HEK293 (cell line): Measurements from ENCODE around the gene TGFB3.

Experiments used
- CTCF ChIA-PET: fragments of 350-600 bp; formaldehyde crosslinking; extraction: SDS; loops from one replicate; lab custom pipeline; 2021; ENCODE audit warnings: antibody characterized with exemption; lab: Yijun Ruan, JAX
- POLR2A ChIA-PET: fragments of 300-600 bp; formaldehyde crosslinking; extraction: SDS; loops from one replicate; lab custom pipeline; 2020; ENCODE audit warnings: antibody characterized with exemption, inconsistent platforms; lab: Yijun Ruan, JAX
- H3K27ac ChIP-seq: fragments of 200-500 bp; sonication (Bioruptor generic); 2 replicates; pipeline ENCODE4 v1.5.1; 2014; ENCODE audit warnings: low read depth, low read length, control low read depth, inconsistent platforms; ENCODE audit errors: extremely low read depth
- H3K36me3 ChIP-seq, 2 experiments: fragments of 200-500 bp in 1 of 2; sonication (Bioruptor generic) in 1 of 2; 1 replicate in 1 of 2; 2 replicates in 1 of 2; pipeline ENCODE4 v1.5.1; 2014 to 2017; ENCODE audit warnings: inconsistent platforms in 2 of 2, low read length in 2 of 2; ENCODE audit not compliant: control insufficient read depth in 2 of 2, insufficient read depth in 1 of 2
- H3K4me1 ChIP-seq: fragments of 200-500 bp; sonication (Bioruptor generic); 2 replicates; pipeline ENCODE4 v1.5.1; 2014; ENCODE audit warnings: mild to moderate bottlenecking, low read length, inconsistent platforms; ENCODE audit not compliant: control insufficient read depth, insufficient read depth
- H3K4me3 ChIP-seq: 2 replicates; pipeline ENCODE4 v1.5.1; 2011; ENCODE audit warnings: low read depth, mild to moderate bottlenecking, control low read depth, low read length, moderate library complexity
- H3K9me3 ChIP-seq: fragments of 200-500 bp; sonication (Bioruptor generic); 2 replicates; pipeline ENCODE4 v1.5.1; 2014; ENCODE audit warnings: low read depth, low read length, inconsistent platforms; ENCODE audit not compliant: control insufficient read depth, insufficient read depth
- CTCF ChIP-seq: fragments of 450-650 bp; formaldehyde crosslinking; IDR thresholded peaks from 2 replicates; pipeline ENCODE4 v1.5.1; 2016; ENCODE audit warnings: missing biosample characterization, missing genetic modification characterization
- ELK4 ChIP-seq: IDR thresholded peaks from 2 replicates; pipeline ENCODE4 v1.6.1; 2011; ENCODE audit warnings: mild to moderate bottlenecking, low read depth, low read length, borderline replicate concordance
- GFI1B ChIP-seq: fragments of 450-650 bp; formaldehyde crosslinking; IDR thresholded peaks from 2 replicates; pipeline ENCODE4 v1.5.1; 2016; ENCODE audit warnings: missing biosample characterization, missing genetic modification characterization
- GLI2 ChIP-seq: fragments of 450-650 bp; formaldehyde crosslinking; IDR thresholded peaks from 2 replicates; pipeline ENCODE4; 2017; ENCODE audit warnings: missing biosample characterization, missing genetic modification characterization, low read depth, borderline replicate concordance
- OVOL3 ChIP-seq: fragments of 450-650 bp; formaldehyde crosslinking; IDR thresholded peaks from 2 replicates; pipeline ENCODE4 v1.5.1; 2016; ENCODE audit warnings: missing biosample characterization, missing genetic modification characterization
- PBX3 ChIP-seq: sonication (generic); formaldehyde crosslinking; IDR thresholded peaks from 2 replicates; pipeline ENCODE4 v1.8.1; 2022; ENCODE audit warnings: mild to moderate bottlenecking, moderate library complexity, missing genetic modification reagents
- SCRT1 ChIP-seq: fragments of 450-650 bp; formaldehyde crosslinking; IDR thresholded peaks from 2 replicates; pipeline ENCODE4 v1.5.1; 2016; ENCODE audit warnings: missing biosample characterization, missing genetic modification characterization, borderline replicate concordance
- SETDB1 ChIP-seq: IDR thresholded peaks from one replicate; pipeline ENCODE4 v1.6.1; 2017; ENCODE audit warnings: mild to moderate bottlenecking, low read length, moderate library complexity, mixed read lengths; ENCODE audit not compliant: insufficient read length
- ZBTB21 ChIP-seq: fragments of 450-650 bp; formaldehyde crosslinking; IDR thresholded peaks from 2 replicates; pipeline ENCODE4 v1.5.1; 2017; ENCODE audit warnings: missing biosample characterization, missing genetic modification characterization
- ZNF138 ChIP-seq: fragments of 450-650 bp; formaldehyde crosslinking; IDR thresholded peaks from 2 replicates; pipeline ENCODE4 v1.5.1; 2016; ENCODE audit warnings: missing biosample characterization, missing genetic modification characterization, borderline replicate concordance
- ZNF155 ChIP-seq: fragments of 450-650 bp; formaldehyde crosslinking; IDR thresholded peaks from 2 replicates; pipeline ENCODE4 v1.5.1; 2016; ENCODE audit warnings: missing biosample characterization, missing genetic modification characterization
- ZNF157 ChIP-seq: fragments of 450-650 bp; formaldehyde crosslinking; IDR thresholded peaks from 2 replicates; pipeline ENCODE4 v1.5.1; 2016; ENCODE audit warnings: missing biosample characterization, missing genetic modification characterization
- ZNF26 ChIP-seq: fragments of 450-650 bp; formaldehyde crosslinking; IDR thresholded peaks from 2 replicates; pipeline ENCODE4 v1.5.1; 2016; ENCODE audit warnings: missing biosample characterization, missing genetic modification characterization
- ZNF266 ChIP-seq: fragments of 450-650 bp; formaldehyde crosslinking; IDR thresholded peaks from 2 replicates; pipeline ENCODE4 v1.5.1; 2016; ENCODE audit warnings: missing biosample characterization, missing genetic modification characterization, low read depth
- ZNF354C ChIP-seq: fragments of 450-650 bp; formaldehyde crosslinking; IDR thresholded peaks from 2 replicates; pipeline ENCODE4 v1.5.1; 2016; ENCODE audit warnings: missing biosample characterization, missing genetic modification characterization, low read depth, borderline replicate concordance
- ZNF362 ChIP-seq: fragments of 450-650 bp; formaldehyde crosslinking; IDR thresholded peaks from 2 replicates; pipeline ENCODE4 v1.5.1; 2016; ENCODE audit warnings: missing biosample characterization, missing genetic modification characterization
- ZNF37A ChIP-seq: fragments of 450-650 bp; IDR thresholded peaks from 2 replicates; pipeline ENCODE4 v1.5.1; 2018; ENCODE audit warnings: missing biosample characterization, missing genetic modification characterization
- ZNF394 ChIP-seq: fragments of 450-650 bp; formaldehyde crosslinking; IDR thresholded peaks from 2 replicates; pipeline ENCODE4 v1.5.1; 2016; ENCODE audit warnings: missing biosample characterization, missing genetic modification characterization, mild to moderate bottlenecking, moderate library complexity, borderline replicate concordance
- ZNF501 ChIP-seq: fragments of 450-650 bp; formaldehyde crosslinking; IDR thresholded peaks from 2 replicates; pipeline ENCODE4 v1.5.1; 2016; ENCODE audit warnings: missing biosample characterization, missing genetic modification characterization
- ZNF560 ChIP-seq: fragments of 450-650 bp; formaldehyde crosslinking; IDR thresholded peaks from 2 replicates; pipeline ENCODE4 v1.5.1; 2017; ENCODE audit warnings: missing biosample characterization, missing genetic modification characterization, borderline replicate concordance
- ZNF561 ChIP-seq: fragments of 450-650 bp; IDR thresholded peaks from 2 replicates; pipeline ENCODE4 v1.5.1; 2018; ENCODE audit warnings: missing biosample characterization, missing genetic modification characterization, borderline replicate concordance
- ZNF639 ChIP-seq: fragments of 450-650 bp; formaldehyde crosslinking; IDR thresholded peaks from 2 replicates; pipeline ENCODE4 v1.5.1; 2016; ENCODE audit warnings: missing biosample characterization, missing genetic modification characterization
- ZNF658 ChIP-seq: fragments of 450-650 bp; formaldehyde crosslinking; IDR thresholded peaks from 2 replicates; pipeline ENCODE4; 2016; ENCODE audit warnings: missing biosample characterization, missing genetic modification characterization
- ZNF677 ChIP-seq: fragments of 450-650 bp; IDR thresholded peaks from 2 replicates; pipeline ENCODE4 v1.5.0; 2018; ENCODE audit warnings: missing biosample characterization, mild to moderate bottlenecking, missing genetic modification characterization, moderate library complexity
- ZNF776 ChIP-seq: fragments of 450-650 bp; formaldehyde crosslinking; IDR thresholded peaks from 2 replicates; pipeline ENCODE4 v1.5.0; 2017; ENCODE audit warnings: missing biosample characterization, missing genetic modification characterization, borderline replicate concordance
- ZNF837 ChIP-seq: fragments of 450-650 bp; formaldehyde crosslinking; IDR thresholded peaks from 2 replicates; pipeline ENCODE4 v1.5.1; 2016; ENCODE audit warnings: missing biosample characterization, missing genetic modification characterization
- ZSCAN23 ChIP-seq: fragments of 450-650 bp; formaldehyde crosslinking; IDR thresholded peaks from 2 replicates; pipeline ENCODE4 v1.5.1; 2016; ENCODE audit warnings: missing biosample characterization, missing genetic modification characterization

TGFB3 gene

GRCh38 chr14:75933712-75934296, 48.0 kb downstream of the TGFB3 start:
- Histone ChIP-seq H3K9me3 (no peaks in the 10 kb centered on the region), H3K4me3 (no peak overlapping the region), H3K36me3 (no peaks in the 10 kb centered on the region), H3K27ac (no peak overlapping the region), H3K4me1 (peaks cover 8% of the 10 kb centered on the region; the same call in 1 of the 2 replicates)
- POLR2A ChIA-PET: no interaction called here
- CTCF ChIA-PET: interaction anchor here (1.2 to 1.6 kb wide), 2 partner anchors 222 to 225 kb away, joined by 3 to 5 read pairs; no protein-coding TSS in a partner anchor
- TF ChIP-seq ZNF639 (tag by site-specific recombination) (no peak), CTCF (tag by site-specific recombination) (no peak), ZNF658 (tag by site-specific recombination) (no peak), ZNF837 (tag by site-specific recombination) (no peak), ZNF266 (tag by site-specific recombination) (no peak), ZSCAN23 (no peak), ZNF677 (tag by site-specific recombination) (no peak), GFI1B (no peak), ZNF362 (tag by site-specific recombination) (no peak), ZNF560 (no peak)

GRCh38 chr14:75928690-75929181, 53.1 kb downstream of the TGFB3 start:
- Histone ChIP-seq H3K9me3 (no peaks in the 10 kb centered on the region), H3K4me3 (no peak overlapping the region), H3K36me3 (no peaks in the 10 kb centered on the region), H3K27ac (no peak overlapping the region), H3K4me1 (0 out of 2 replicates have a peak, but pooled peaks cover 3% of the 10 kb centered on the region)
- POLR2A ChIA-PET: no interaction called here
- CTCF ChIA-PET: interaction anchor here (0.7 kb wide), 1 partner anchor 42 kb away, joined by 3 read pairs; no protein-coding TSS in a partner anchor
- TF ChIP-seq OVOL3 (tag by site-specific recombination) (no peak), ZNF394 (tag by site-specific recombination) (no peak), SCRT1 (no peak), ZNF26 (tag by site-specific recombination) (no peak), ZNF561 (no peak), ZBTB21 (tag by site-specific recombination) (no peak), ZNF157 (tag by site-specific recombination) (no peak), PBX3 (CRISPR knock-in tag) (no peak), GLI2 (tag by site-specific recombination) (no peak), ZNF37A (tag by site-specific recombination) (no peak), ZNF155 (no peak), ZNF138 (no peak), ELK4 (no peak), ZNF354C (tag by site-specific recombination) (no peak), ZNF776 (no peak), SETDB1 (no peak), ZNF501 (tag by site-specific recombination) (no peak)
